Measurements from ENCODE around the gene BRD3. TPM values are rescaled to one million over a fixed set of nuclear protein-coding genes. Genes with fewer than 3 reads are reported as not detected.
A peak's percentile ranks its signal among the peaks of the same experiment; 100 is the strongest.
"Not testable (repeated sequence)": the region's sequence is repeated elsewhere in the genome, so short reads cannot be mapped to it uniquely, and the experiment has no call there.

BRD3 gene
- total RNA-seq, 2 experiments from 2014 or later, result 42.1 to 45.2 TPM

GRCh38 chr9:133990366-133991213 lies 77.2 kb downstream of the BRD3 start:
- ATAC-seq (no peak), DNase-seq (no peak)
- H3K4me3 Mint-ChIP-seq, result peak overlapping the region; percentile 55
- POLR2A ChIA-PET, result no interaction called here
- H3K27me3 Mint-ChIP-seq (ENCODE audit: low read depth), result peaks cover 7% of the 10 kb centered on the region
- no peaks in the 10 kb centered on the region for H3K36me3 Mint-ChIP-seq (ENCODE audit: low read depth)
- H3K4me1 Mint-ChIP-seq (ENCODE audit: low read depth), result peaks cover 5% of the 10 kb centered on the region
- H3K9me3 Mint-ChIP-seq (ENCODE audit: insufficient read depth), result no peaks in the 10 kb centered on the region
- no peak overlapping the region for H3K27ac Mint-ChIP-seq
- CTCF ChIA-PET, result no interaction called here

GRCh38 chr9:133989625-133990365 lies 78.0 kb downstream of the BRD3 start:
- no peak for ATAC-seq
- ChIA-PET CTCF (no interaction called here), POLR2A (no interaction called here)
- Mint-ChIP-seq H3K36me3 (ENCODE audit: low read depth) (no peaks in the 10 kb centered on the region), H3K9me3 (ENCODE audit: insufficient read depth) (no peaks in the 10 kb centered on the region), H3K27ac (no peak overlapping the region), H3K4me3 (no peak overlapping the region), H3K27me3 (ENCODE audit: low read depth) (peaks cover 7% of the 10 kb centered on the region), H3K4me1 (ENCODE audit: low read depth) (peaks cover 5% of the 10 kb centered on the region)
- no peak for DNase-seq

- ATAC-seq; H3K4me1 Mint-ChIP-seq (ENCODE audit: low read depth); H3K9me3 Mint-ChIP-seq (ENCODE audit: insufficient read depth); H3K36me3 Mint-ChIP-seq (ENCODE audit: low read depth); H3K27ac Mint-ChIP-seq; DNase-seq; H3K4me3 Mint-ChIP-seq; H3K27me3 Mint-ChIP-seq (ENCODE audit: low read depth): not testable (repeated sequence)
- CTCF ChIA-PET, result interaction anchor here (1.0 kb wide), 1 partner anchor 195 kb away, joined by 3 read pairs; no protein-coding TSS in a partner anchor
- POLR2A ChIA-PET, result interaction anchor here (0.6 kb wide), 1 partner anchor 12 kb away, joined by 8 read pairs; no protein-coding TSS in a partner anchor
These were observed 79.1 kb downstream of the BRD3 start for GRCh38 chr9:133988771-133989170.

- Mint-ChIP-seq H3K9me3 (ENCODE audit: insufficient read depth) (no peaks in the 10 kb centered on the region), H3K27me3 (ENCODE audit: low read depth) (peaks cover 7% of the 10 kb centered on the region), H3K36me3 (ENCODE audit: low read depth) (no peaks in the 10 kb centered on the region), H3K27ac (no peak overlapping the region), H3K4me1 (ENCODE audit: low read depth) (peaks cover 3% of the 10 kb centered on the region), H3K4me3 (no peak overlapping the region)
- ChIA-PET POLR2A (interaction anchor here (0.6 kb wide), 1 partner anchor 13 kb away, joined by 8 read pairs; no protein-coding TSS in a partner anchor), CTCF (interaction anchor here (1.0 kb wide), 1 partner anchor 195 kb away, joined by 3 read pairs; no protein-coding TSS in a partner anchor)
- ATAC-seq (no peak), DNase-seq (no peak)
These were observed 79.7 kb downstream of the BRD3 start for GRCh38 chr9:133987946-133988665.

GRCh38 chr9:133987446-133987788 lies 80.4 kb downstream of the BRD3 start:
- DNase-seq (no peak), ATAC-seq (no peak)
- no peak overlapping the region for H3K27ac Mint-ChIP-seq
- CTCF ChIA-PET, result no interaction called here
- H3K4me3 Mint-ChIP-seq, result no peak overlapping the region
- no peaks in the 10 kb centered on the region for H3K9me3 Mint-ChIP-seq (ENCODE audit: insufficient read depth)
- H3K4me1 Mint-ChIP-seq (ENCODE audit: low read depth), result peaks cover 3% of the 10 kb centered on the region
- H3K36me3 Mint-ChIP-seq (ENCODE audit: low read depth), result no peaks in the 10 kb centered on the region
- peaks cover 7% of the 10 kb centered on the region for H3K27me3 Mint-ChIP-seq (ENCODE audit: low read depth)
- POLR2A ChIA-PET, result no interaction called here

- Mint-ChIP-seq H3K4me3 (no peak overlapping the region), H3K9me3 (ENCODE audit: insufficient read depth) (no peaks in the 10 kb centered on the region), H3K4me1 (ENCODE audit: low read depth) (peaks cover 3% of the 10 kb centered on the region), H3K36me3 (ENCODE audit: low read depth) (no peaks in the 10 kb centered on the region), H3K27me3 (ENCODE audit: low read depth) (peaks cover 7% of the 10 kb centered on the region), H3K27ac (no peak overlapping the region)
- CTCF ChIA-PET, result no interaction called here
- no peak for DNase-seq
- POLR2A ChIA-PET, result no interaction called here
- ATAC-seq, result no peak
These were observed 80.9 kb downstream of the BRD3 start for GRCh38 chr9:133986774-133987445.

- ATAC-seq (no peak), DNase-seq (no peak)
- H3K4me3 Mint-ChIP-seq, result no peak overlapping the region
- no peak overlapping the region for H3K27ac Mint-ChIP-seq
- no peaks in the 10 kb centered on the region for H3K36me3 Mint-ChIP-seq (ENCODE audit: low read depth)
- no peaks in the 10 kb centered on the region for H3K9me3 Mint-ChIP-seq (ENCODE audit: insufficient read depth)
- CTCF ChIA-PET, result interaction anchor here (1.2 kb wide), 1 partner anchor 204 kb away, joined by 3 read pairs; no protein-coding TSS in a partner anchor
- POLR2A ChIA-PET, result no interaction called here
- peaks cover 6% of the 10 kb centered on the region for H3K27me3 Mint-ChIP-seq (ENCODE audit: low read depth)
- H3K4me1 Mint-ChIP-seq (ENCODE audit: low read depth), result peaks cover 2% of the 10 kb centered on the region
These were observed 81.8 kb downstream of the BRD3 start for GRCh38 chr9:133986061-133986460.

- ATAC-seq, result no peak
- no peak overlapping the region for H3K27ac Mint-ChIP-seq
- no peaks in the 10 kb centered on the region for H3K36me3 Mint-ChIP-seq (ENCODE audit: low read depth)
- no peaks in the 10 kb centered on the region for H3K4me1 Mint-ChIP-seq (ENCODE audit: low read depth)
- POLR2A ChIA-PET, result no interaction called here
- no peak for DNase-seq
- CTCF ChIA-PET, result interaction anchor here (1.3 kb wide), 1 partner anchor 11 kb away, joined by 3 read pairs; no protein-coding TSS in a partner anchor
- no peaks in the 10 kb centered on the region for H3K27me3 Mint-ChIP-seq (ENCODE audit: low read depth)
- H3K4me3 Mint-ChIP-seq, result no peak overlapping the region
- no peaks in the 10 kb centered on the region for H3K9me3 Mint-ChIP-seq (ENCODE audit: insufficient read depth)
These were observed 84.7 kb downstream of the BRD3 start for GRCh38 chr9:133982971-133983720.

GRCh38 chr9:133981958-133982681 lies 85.7 kb downstream of the BRD3 start:
- Mint-ChIP-seq H3K27me3 (ENCODE audit: low read depth) (no peaks in the 10 kb centered on the region), H3K4me3 (no peak overlapping the region), H3K9me3 (ENCODE audit: insufficient read depth) (no peaks in the 10 kb centered on the region), H3K27ac (no peak overlapping the region), H3K36me3 (ENCODE audit: low read depth) (no peaks in the 10 kb centered on the region), H3K4me1 (ENCODE audit: low read depth) (no peaks in the 10 kb centered on the region)
- DNase-seq (no peak), ATAC-seq (no peak)
- POLR2A ChIA-PET, result no interaction called here
- CTCF ChIA-PET, result no interaction called here

DNA sequence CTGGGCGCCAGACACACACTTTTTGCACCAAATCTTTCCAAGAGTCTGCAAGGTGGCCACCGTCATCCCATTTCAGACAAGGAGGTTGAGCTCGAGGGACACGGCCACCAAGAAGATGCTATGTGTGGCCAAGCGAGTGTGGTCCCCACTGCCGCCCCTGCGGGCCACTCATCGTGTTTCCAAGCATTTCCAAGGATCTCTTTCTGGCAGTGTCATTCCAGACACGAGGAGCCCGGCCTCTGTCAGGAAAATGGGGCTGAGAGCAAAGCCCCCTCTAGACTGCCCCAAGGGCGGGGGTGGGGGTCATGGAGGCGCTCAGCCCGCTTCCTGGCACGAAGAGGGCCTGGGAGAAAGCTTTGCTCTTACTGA lies 86.3 kb downstream of the BRD3 start:
- DNase-seq (no peak), ATAC-seq (no peak)
- Mint-ChIP-seq H3K27ac (no peak overlapping the region), H3K36me3 (ENCODE audit: low read depth) (no peaks in the 10 kb centered on the region), H3K4me1 (ENCODE audit: low read depth) (no peaks in the 10 kb centered on the region), H3K9me3 (ENCODE audit: insufficient read depth) (no peaks in the 10 kb centered on the region), H3K27me3 (ENCODE audit: low read depth) (no peaks in the 10 kb centered on the region), H3K4me3 (no peak overlapping the region)
- POLR2A ChIA-PET, result no interaction called here
- CTCF ChIA-PET, result no interaction called here
